T1000 (cell line): Measurements from ENCODE around the gene ZNF407.
A peak's percentile ranks its signal among the peaks of the same experiment; 100 is the strongest.

ENCODE experiments used
- DNase-seq: peaks from one replicate; lab custom pipeline; 2025; ENCODE audit warnings: mixed read lengths; lab: John Stamatoyannopoulos, UW

ZNF407 gene

GRCh38 chr18:74724186-74724585 lies 126.5 kb downstream of the ZNF407 start:
- no peak for DNase-seq

GRCh38 chr18:74725690-74726089 lies 128.0 kb downstream of the ZNF407 start:
- no peak for DNase-seq

DNA sequence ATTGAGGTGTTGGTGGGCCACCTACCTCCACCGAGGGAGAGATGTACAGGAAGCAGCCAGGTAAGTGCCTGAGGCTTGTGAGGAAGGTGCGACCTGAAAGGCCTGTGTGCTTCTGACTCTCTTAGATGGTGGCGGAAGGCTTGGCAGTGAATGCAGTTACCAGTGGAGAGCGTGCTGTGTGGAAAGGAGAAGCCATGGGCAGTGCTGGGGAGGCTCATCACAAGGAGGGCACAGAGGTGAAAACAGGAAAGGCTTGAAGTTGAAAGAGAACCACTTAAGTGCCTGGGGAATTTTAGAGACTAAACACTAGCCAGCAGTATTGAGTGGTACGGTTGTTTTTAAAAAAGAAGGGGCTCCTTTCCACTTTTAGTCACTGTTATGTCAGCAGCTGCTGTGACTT lies 130.9 kb downstream of the ZNF407 start:
- DNase-seq = no peak

GRCh38 chr18:74731097-74731496 lies 133.4 kb downstream of the ZNF407 start:
- DNase-seq = no peak

GRCh38 chr18:74732380-74732779 lies 134.7 kb downstream of the ZNF407 start:
- no peak for DNase-seq

GRCh38 chr18:74733598-74733997 lies 135.9 kb downstream of the ZNF407 start:
- DNase-seq = no peak

DNA sequence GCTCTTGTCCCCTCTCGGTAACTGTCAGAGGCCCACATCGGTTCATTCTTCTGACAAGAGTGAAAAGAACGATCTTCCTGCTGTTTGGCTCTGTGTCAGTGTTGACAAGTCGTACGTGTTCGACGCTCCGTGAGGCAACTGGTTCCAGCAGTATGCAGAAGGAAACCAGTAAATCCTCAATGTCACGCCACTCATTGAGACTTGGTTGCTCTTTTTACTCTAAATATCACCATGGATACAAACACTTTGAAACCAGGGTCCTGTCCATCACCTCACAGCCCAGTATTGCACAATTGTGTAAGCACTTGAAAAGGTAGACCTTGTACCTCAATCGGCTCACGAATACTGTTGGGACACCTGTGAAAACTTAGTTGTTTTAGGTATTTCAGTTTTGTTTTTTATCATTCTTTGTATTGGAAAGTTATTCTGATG lies 136.4 kb downstream of the ZNF407 start:
- DNase-seq = no peak

- no peak for DNase-seq
These were observed 142.3 kb downstream of the ZNF407 start for GRCh38 chr18:74739926-74740325.

DNA sequence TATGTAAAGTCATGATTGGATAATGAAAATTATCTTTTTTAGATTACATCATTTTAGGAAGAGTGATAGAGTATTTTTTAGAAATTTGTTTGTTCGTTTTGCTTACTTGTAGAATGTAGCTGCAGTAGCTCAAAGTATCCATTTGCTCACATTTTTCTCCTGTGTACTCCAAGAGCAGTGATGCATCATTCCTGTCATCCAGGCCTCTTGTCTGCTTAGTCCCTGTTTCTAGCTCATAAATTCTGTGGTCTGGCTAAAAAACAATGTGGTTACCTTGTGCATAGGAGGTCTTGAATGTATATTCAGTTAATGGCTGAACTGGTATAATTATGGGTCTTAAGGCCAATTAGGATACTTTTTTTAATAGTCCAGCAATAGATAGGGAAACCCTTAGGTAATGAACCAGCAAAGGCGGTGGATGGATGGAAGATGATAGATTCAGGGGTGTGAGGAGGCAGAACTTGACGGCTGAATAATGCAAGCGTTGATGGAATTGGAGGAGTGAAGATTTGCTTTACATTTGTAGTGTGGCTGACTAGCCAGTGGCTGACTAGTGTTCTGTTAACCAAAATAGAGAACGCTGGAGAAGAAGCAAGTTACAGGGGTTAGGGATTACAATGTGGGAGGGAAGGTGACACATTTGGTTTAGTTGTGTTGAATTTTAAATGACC lies 145.0 kb downstream of the ZNF407 start:
- no peak for DNase-seq

GRCh38 chr18:74745633-74746403 lies 148.1 kb downstream of the ZNF407 start:
- peak; percentile 5 for DNase-seq

GRCh38 chr18:74748809-74749208 lies 151.1 kb downstream of the ZNF407 start:
- DNase-seq = no peak

- DNase-seq = no peak
These were observed 161.3 kb downstream of the ZNF407 start for GRCh38 chr18:74758995-74759394.

- no peak for DNase-seq
These were observed 162.4 kb downstream of the ZNF407 start for GRCh38 chr18:74760026-74760425.

DNA sequence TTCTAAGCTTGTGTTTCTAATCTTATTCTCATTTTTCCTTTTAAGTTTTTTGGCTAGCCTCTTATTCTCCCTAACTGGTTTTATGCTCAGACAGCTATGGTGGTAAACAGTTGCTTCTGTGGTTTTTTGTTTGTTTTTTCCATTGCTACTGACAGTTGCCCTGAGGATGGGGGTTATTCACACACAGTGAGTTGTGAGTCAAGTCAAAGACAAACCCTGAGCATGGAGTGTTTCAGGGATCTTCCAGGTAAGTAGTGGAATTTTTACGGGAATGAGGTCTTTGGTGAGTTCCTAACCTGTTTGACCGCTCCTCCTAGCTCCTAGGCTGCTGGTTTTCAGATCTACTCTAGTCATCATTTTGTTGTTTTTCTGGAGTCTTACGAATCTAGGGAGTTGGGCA lies 162.8 kb downstream of the ZNF407 start:
- DNase-seq = no peak

GRCh38 chr18:74766251-74766650 lies 168.6 kb downstream of the ZNF407 start:
- DNase-seq = no peak

- DNase-seq = no peak
These were observed 170.4 kb downstream of the ZNF407 start for GRCh38 chr18:74768096-74768495.

- no peak for DNase-seq
These were observed 175.5 kb downstream of the ZNF407 start for GRCh38 chr18:74773171-74773624.

- DNase-seq = no peak
These were observed 176.8 kb downstream of the ZNF407 start for GRCh38 chr18:74774486-74774885.

GRCh38 chr18:74775239-74775638 lies 177.6 kb downstream of the ZNF407 start:
- DNase-seq = no peak

DNA sequence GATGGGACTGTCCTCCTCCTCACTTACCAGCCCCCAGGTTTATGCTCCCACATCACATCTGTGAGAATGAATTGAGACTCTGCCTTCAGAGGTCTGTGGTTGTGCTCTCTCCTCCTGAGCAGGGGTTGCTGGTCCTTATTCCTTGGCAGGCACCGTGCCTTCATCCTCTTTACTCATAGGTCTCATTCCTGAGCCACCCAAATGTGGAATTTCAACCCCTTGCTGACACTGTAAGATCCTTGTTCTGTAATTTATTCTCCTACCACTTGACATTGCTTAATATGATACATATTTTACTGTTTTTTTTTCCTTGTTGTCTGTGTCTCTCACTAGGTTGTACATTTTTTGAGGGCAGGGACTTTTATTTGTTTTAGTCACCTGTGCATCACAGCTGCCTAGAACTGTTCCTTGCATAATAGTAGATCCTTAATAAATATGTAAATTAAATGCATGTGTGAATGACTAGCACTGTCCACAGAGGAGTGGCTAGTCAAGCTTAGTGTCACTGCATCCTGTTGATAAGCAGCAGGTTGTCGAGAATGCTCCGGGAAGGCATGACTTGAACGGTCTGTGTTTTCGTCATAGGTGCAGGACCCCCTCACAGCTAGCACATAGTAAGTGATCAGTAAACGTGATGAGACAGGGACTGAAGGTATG lies 180.6 kb downstream of the ZNF407 start:
- DNase-seq = no peak

DNA sequence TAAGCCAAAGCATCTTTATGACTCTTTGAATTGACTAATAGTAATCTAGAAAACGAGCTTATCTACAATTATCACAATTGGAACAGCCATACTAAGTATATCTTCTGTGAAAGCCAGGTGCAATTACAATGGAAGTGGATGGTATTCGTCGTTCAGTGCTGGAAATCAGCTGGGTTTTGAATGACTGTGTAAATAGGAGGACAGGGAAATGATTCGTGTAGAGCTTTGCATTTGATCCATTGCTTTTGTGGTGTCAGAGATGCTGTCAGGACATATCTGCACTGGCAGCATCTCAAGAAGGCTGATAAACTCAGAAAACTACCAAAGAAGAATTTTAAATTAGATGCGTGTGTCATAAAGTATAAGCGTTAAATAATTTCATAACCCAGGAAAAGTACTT lies 187.1 kb downstream of the ZNF407 start:
- no peak for DNase-seq

GRCh38 chr18:74785632-74786031 lies 188.0 kb downstream of the ZNF407 start:
- DNase-seq = no peak

- DNase-seq = no peak
These were observed 191.0 kb downstream of the ZNF407 start for GRCh38 chr18:74788657-74789056.
